ENCODE measurements around the gene PSMC3. TPM values are rescaled to one million over a fixed set of nuclear protein-coding genes. Genes with fewer than 3 reads are reported as not detected.

Gene PSMC3
- polyA plus RNA-seq, 4 donors = 88.0 to 156 (median 103) TPM

GRCh38 chr11:47413908-47414684 lies 12.1 kb downstream of the PSMC3 start:
- DNase-seq (no peak), FAIRE-seq (no peak)
- Histone ChIP-seq H3K4me1 (ENCODE audit: control insufficient read depth in 3 of 3, insufficient read depth in 2 of 3, low read depth in 1 of 3, low read length in 2 of 3) (peaks cover 0 to 3% (median 0%) of the 10 kb centered on the region in 3 donors), H3K36me3 (ENCODE audit: control insufficient read depth in 3 of 3, insufficient read depth in 2 of 3, low read depth in 1 of 3, low read length in 3 of 3) (peaks cover 6 to 76% (median 10%) of the 10 kb centered on the region in 3 donors), H3K4me3 (ENCODE audit: low read depth in 1 of 3, low read length in 3 of 3) (no peak overlapping the region), H3K27ac (ENCODE audit: low read depth in 1 of 3, low read length in 2 of 3) (no peak overlapping the region), H3K27me3 (ENCODE audit: control insufficient read depth in 3 of 3, insufficient read depth in 3 of 3, low read length in 3 of 3) (no peaks in the 10 kb centered on the region), H3K9me3 (ENCODE audit: control insufficient read depth in 2 of 2, insufficient read depth in 1 of 2, low read depth in 1 of 2, low read length in 1 of 2) (no peaks in the 10 kb centered on the region)
- 83 to 88% (median 86%) methylated on average over 16 of the region's 16 CpGs for WGBS, 3 donors

- 91 to 96% (median 93%) methylated on average over 13 of the region's 13 CpGs for WGBS, 3 donors
- Histone ChIP-seq H3K27me3 (ENCODE audit: control insufficient read depth in 3 of 3, insufficient read depth in 3 of 3, low read length in 3 of 3) (no peaks in the 10 kb centered on the region), H3K4me3 (ENCODE audit: low read depth in 1 of 3, low read length in 3 of 3) (no peak overlapping the region), H3K4me1 (ENCODE audit: control insufficient read depth in 3 of 3, insufficient read depth in 2 of 3, low read depth in 1 of 3, low read length in 2 of 3) (peaks cover 0 to 7% (median 0%) of the 10 kb centered on the region in 3 donors), H3K9me3 (ENCODE audit: control insufficient read depth in 2 of 2, insufficient read depth in 1 of 2, low read depth in 1 of 2, low read length in 1 of 2) (no peaks in the 10 kb centered on the region), H3K36me3 (ENCODE audit: control insufficient read depth in 3 of 3, insufficient read depth in 2 of 3, low read depth in 1 of 3, low read length in 3 of 3) (peaks cover 3 to 69% (median 10%) of the 10 kb centered on the region in 3 donors), H3K27ac (ENCODE audit: low read depth in 1 of 3, low read length in 2 of 3) (peak overlapping the region in 1 of 3 donors; percentile 36)
- DNase-seq (no peak), FAIRE-seq (no peak)
Observed at GRCh38 chr11:47413351-47413750, 12.9 kb downstream of the PSMC3 start.

GRCh38 chr11:47411884-47412746 lies 14.1 kb downstream of the PSMC3 start:
- Histone ChIP-seq H3K9me3 (ENCODE audit: control insufficient read depth in 2 of 2, insufficient read depth in 1 of 2, low read depth in 1 of 2, low read length in 1 of 2) (no peaks in the 10 kb centered on the region), H3K36me3 (ENCODE audit: control insufficient read depth in 3 of 3, insufficient read depth in 2 of 3, low read depth in 1 of 3, low read length in 3 of 3) (peaks cover 3 to 57% (median 4%) of the 10 kb centered on the region in 3 donors), H3K27me3 (ENCODE audit: control insufficient read depth in 3 of 3, insufficient read depth in 3 of 3, low read length in 3 of 3) (no peaks in the 10 kb centered on the region), H3K4me3 (ENCODE audit: low read depth in 1 of 3, low read length in 3 of 3) (no peak overlapping the region), H3K27ac (ENCODE audit: low read depth in 1 of 3, low read length in 2 of 3) (no peak overlapping the region), H3K4me1 (ENCODE audit: control insufficient read depth in 3 of 3, insufficient read depth in 2 of 3, low read depth in 1 of 3, low read length in 2 of 3) (peaks cover 2 to 13% (median 4%) of the 10 kb centered on the region in 3 donors)
- FAIRE-seq (no peak), DNase-seq (peak in 1 of 2 donors; percentile 54)
- WGBS, 3 donors = 75 to 80% (median 77%) methylated on average over 12 of the region's 12 CpGs

GRCh38 chr11:47410370-47411264 lies 15.6 kb downstream of the PSMC3 start:
- Histone ChIP-seq H3K4me3 (ENCODE audit: low read depth in 1 of 3, low read length in 3 of 3) (no peak overlapping the region), H3K36me3 (ENCODE audit: control insufficient read depth in 3 of 3, insufficient read depth in 2 of 3, low read depth in 1 of 3, low read length in 3 of 3) (peaks cover 2 to 49% (median 4%) of the 10 kb centered on the region in 3 donors), H3K27ac (ENCODE audit: low read depth in 1 of 3, low read length in 2 of 3) (no peak overlapping the region), H3K27me3 (ENCODE audit: control insufficient read depth in 3 of 3, insufficient read depth in 3 of 3, low read length in 3 of 3) (no peaks in the 10 kb centered on the region), H3K4me1 (ENCODE audit: control insufficient read depth in 3 of 3, insufficient read depth in 2 of 3, low read depth in 1 of 3, low read length in 2 of 3) (peaks cover 4 to 17% (median 4%) of the 10 kb centered on the region in 3 donors), H3K9me3 (ENCODE audit: control insufficient read depth in 2 of 2, insufficient read depth in 1 of 2, low read depth in 1 of 2, low read length in 1 of 2) (no peaks in the 10 kb centered on the region)
- no peak for DNase-seq
- no peak for FAIRE-seq
- 79 to 84% (median 83%) methylated on average over 12 of the region's 12 CpGs for WGBS, 3 donors

- Histone ChIP-seq H3K4me1 (ENCODE audit: control insufficient read depth in 3 of 3, insufficient read depth in 2 of 3, low read depth in 1 of 3, low read length in 2 of 3) (peaks cover 4 to 17% (median 4%) of the 10 kb centered on the region in 3 donors), H3K27me3 (ENCODE audit: control insufficient read depth in 3 of 3, insufficient read depth in 3 of 3, low read length in 3 of 3) (no peaks in the 10 kb centered on the region), H3K4me3 (ENCODE audit: low read depth in 1 of 3, low read length in 3 of 3) (peak overlapping the region in 1 of 3 donors; percentile 88), H3K36me3 (ENCODE audit: control insufficient read depth in 3 of 3, insufficient read depth in 2 of 3, low read depth in 1 of 3, low read length in 3 of 3) (peaks cover 0 to 40% (median 4%) of the 10 kb centered on the region in 3 donors), H3K27ac (ENCODE audit: low read depth in 1 of 3, low read length in 2 of 3) (peak overlapping the region in 2 of 3 donors; percentile 5 to 93), H3K9me3 (ENCODE audit: control insufficient read depth in 2 of 2, insufficient read depth in 1 of 2, low read depth in 1 of 2, low read length in 1 of 2) (no peaks in the 10 kb centered on the region)
- FAIRE-seq (no peak), DNase-seq (no peak)
- 71 to 82% (median 76%) methylated on average over 28 to 31 of the region's 31 CpGs for WGBS, 3 donors
Observed at GRCh38 chr11:47409440-47410369, 16.5 kb downstream of the PSMC3 start.

GRCh38 chr11:47408598-47409439 lies 17.4 kb downstream of the PSMC3 start:
- H3K27me3 ChIP-seq (ENCODE audit: control insufficient read depth in 3 of 3, insufficient read depth in 3 of 3, low read length in 3 of 3) = no peaks in the 10 kb centered on the region
- H3K36me3 ChIP-seq (ENCODE audit: control insufficient read depth in 3 of 3, insufficient read depth in 2 of 3, low read depth in 1 of 3, low read length in 3 of 3) = peaks cover 0 to 31% (median 0%) of the 10 kb centered on the region in 3 donors
- no peaks in the 10 kb centered on the region for H3K9me3 ChIP-seq (ENCODE audit: control insufficient read depth in 2 of 2, insufficient read depth in 1 of 2, low read depth in 1 of 2, low read length in 1 of 2)
- peak overlapping the region; percentile 46 to 88 (median 48) for H3K4me3 ChIP-seq (ENCODE audit: low read depth in 1 of 3, low read length in 3 of 3)
- FAIRE-seq (no peak), DNase-seq (peak in 1 of 2 donors; percentile 44)
- H3K4me1 ChIP-seq (ENCODE audit: control insufficient read depth in 3 of 3, insufficient read depth in 2 of 3, low read depth in 1 of 3, low read length in 2 of 3) = peaks cover 4 to 17% (median 4%) of the 10 kb centered on the region in 3 donors
- 2 to 9% (median 4%) methylated on average over 18 to 50 of the region's 50 CpGs for WGBS, 3 donors
- H3K27ac ChIP-seq (ENCODE audit: low read depth in 1 of 3, low read length in 2 of 3) = peak overlapping the region; percentile 35 to 93 (median 70)

Data from small intestine (tissue), 7 donors.